Hematopoietic multipotent progenitor cell treated with erythropoietin and hydrocortisone succinate and interleukin-3 and kit ligand, for 4 days (in vitro differentiated cells): ENCODE results near the gene GIMAP1.

ENCODE experiments used
- DNase-seq: peaks from one replicate; pipeline ENCODE4 v3.0.0-alpha.2; 2015

Gene GIMAP1

DNA sequence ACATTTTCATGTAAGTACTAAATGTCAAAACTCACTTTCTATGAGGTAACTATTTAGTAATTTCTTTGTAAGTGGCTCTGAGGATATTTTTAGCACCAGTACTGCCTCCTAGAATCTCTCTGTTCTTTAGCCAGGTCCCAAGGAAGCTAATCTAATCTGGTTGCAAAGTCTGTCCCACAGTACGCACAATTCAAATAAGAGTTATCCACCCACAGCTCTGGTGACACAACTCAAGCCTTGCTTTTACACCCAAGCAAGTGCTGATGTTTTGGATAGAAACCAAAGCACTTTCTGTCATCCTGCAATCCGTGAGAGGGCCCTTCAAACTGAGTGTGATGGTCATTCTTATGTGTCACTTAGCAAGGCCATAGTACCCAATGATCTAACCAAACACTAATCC lies 35.3 kb downstream of the GIMAP1 start:
- DNase-seq: peak; percentile 46

DNA sequence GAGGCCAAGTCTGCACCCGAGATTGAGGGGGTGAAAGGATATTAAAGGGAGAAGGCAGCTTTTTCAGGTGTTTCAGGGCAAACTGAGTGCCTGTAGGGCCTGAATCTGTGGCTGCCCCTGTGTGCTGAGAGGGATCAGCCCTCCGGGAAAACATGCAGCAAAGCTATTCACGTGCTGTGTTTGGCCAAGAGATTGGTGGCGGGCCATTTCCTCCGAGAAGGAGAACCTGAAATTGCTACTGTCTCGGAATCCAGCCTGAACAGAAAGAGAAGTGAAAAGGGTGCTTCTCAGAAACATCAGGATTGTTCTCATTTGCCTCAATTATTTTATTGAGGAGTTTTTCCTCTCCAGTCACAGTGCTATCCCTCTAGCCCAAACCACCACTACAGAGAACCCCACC lies 36.8 kb downstream of the GIMAP1 start:
- no peak for DNase-seq

DNA sequence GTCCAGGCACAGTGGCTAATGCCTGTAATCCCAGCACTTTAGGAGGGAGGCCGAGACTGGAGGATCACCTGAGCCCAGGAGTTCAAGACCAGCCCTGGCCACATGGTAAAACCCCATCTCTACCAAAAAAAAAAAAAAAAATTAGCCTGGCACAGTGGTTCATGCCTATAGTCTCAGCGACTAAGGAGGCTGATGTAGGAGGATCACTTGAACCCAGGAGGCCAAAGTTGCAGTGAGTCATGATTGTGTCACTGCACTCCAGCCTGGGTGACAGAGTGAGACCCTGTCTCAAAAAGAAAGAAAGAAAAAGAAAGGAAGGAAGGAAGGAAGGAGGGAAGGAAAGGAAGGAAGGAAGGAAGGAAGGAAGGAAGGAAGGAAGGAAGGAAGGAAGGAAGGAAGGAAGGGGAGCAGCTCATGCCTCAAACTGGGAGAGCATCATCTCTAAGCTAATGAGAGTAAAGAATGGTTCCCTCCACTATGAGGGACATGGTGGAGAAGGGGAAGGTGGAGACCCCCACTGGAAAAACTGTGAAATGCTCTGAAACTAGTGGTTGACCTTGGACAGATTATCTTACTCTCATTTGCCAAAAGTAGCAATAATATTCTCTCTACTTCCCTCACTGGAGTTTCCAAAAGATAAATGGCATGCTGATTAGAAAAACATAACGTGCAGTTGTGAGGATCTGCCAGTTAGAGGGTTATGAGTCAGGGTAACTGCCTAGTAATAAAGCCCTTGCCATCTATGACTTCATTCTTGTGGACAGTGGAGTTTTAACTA lies 37.6 kb downstream of the GIMAP1 start:
- DNase-seq: peak; percentile 78

DNA sequence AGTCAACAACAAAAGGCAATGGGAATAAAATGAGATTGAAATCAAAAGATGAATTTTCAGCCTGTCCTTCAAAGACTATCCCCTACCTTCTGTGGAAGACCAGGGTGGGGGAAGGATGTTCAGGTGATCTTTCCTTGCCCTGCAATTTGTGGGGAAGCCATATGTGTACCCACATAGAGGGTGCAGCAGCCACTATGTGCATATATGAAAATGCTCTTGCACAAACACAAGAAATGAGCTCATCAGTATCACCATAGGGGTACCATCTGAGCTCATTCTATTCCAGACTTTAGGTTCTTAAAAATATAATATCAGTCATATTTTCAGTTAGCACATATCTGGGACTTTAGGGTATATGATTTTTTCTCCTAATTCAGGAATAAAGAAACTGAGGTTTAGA lies 38.5 kb downstream of the GIMAP1 start:
- DNase-seq: no peak

DNA sequence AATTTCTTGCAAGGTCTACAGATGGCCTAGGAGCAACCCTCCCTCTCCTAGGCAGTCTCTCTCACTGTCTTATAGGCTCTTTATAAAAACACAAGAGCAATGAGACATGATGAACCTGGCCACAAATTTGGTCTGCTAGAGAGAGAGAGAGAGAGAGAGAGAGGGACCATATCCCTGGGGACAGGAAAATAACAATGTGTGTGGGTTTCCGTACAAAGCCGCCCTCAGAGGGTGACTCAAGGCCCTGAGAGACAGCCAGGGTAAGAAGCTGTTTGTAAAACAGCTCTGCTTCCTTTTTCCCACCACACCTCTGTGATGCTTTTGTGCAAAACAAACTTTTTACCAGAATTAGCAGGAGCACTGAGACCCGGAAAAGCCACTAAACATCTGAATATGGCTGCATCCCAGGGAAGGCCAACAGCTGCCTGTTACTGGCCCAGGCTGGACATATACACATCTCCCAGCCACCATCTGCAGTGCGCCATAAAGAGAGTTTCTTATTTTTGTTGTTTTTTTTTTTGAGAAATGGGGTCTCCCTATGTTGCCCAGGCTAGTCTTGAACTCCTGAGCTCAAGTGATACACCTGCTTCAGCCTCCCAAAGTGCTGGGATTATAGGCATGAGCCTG lies 39.2 kb downstream of the GIMAP1 start:
- peak; percentile 58 for DNase-seq

DNA sequence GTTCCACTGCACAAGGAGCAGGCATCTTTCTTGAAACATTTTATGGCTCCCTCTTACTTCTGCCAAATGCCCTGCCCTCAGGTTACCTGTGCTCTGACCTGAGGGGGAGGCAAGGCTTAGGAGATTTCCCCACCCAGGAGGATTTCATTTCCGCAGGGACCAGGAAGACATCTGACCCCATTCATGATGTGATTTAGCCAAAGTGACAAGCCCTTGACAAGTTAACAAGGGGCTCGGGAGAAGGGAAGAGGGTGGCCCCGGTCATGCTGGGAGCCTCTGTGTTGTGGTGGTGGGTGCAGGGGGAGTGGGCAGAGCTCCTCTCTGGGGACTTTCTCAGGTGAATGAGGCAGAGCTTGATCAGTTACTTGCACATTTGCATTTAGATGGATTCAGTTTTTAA lies 39.8 kb downstream of the GIMAP1 start:
- DNase-seq: no peak

DNA sequence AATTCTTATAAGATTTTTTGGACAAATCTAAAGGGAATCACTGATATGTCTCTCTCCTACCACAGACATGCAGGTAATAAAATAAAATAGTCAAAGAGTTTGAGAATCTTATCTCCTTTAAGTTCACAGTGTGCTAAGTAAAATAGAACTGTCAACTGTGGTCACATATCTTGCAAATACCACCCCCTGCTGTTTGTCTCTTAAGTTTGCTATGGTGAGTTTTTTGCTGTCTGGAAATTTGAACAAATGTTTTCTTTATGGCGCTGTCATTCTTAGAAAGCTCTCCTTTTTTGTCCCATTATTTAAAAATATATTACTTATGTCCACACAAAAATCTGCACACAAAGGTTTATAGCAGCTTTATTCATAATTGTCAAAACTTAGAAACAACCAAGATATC lies 40.4 kb downstream of the GIMAP1 start:
- DNase-seq: peak; percentile 76

DNA sequence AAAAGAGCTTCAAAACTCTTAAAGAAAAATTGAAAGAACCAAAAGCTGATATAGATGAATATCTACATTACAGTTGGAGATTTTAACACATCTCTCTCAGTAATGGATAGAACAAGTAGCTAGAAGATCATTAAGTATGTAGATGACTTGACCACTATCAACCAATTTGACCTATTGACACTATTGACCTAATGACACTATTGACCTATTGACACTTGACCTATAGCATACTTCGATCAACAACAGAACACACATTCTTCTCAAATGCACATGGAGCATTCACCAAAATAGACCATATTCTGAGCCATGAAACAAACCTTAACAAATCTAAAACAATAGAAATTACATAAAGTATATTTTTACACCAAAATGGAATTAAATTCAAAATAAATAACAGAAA lies 43.1 kb downstream of the GIMAP1 start:
- DNase-seq: no peak

DNA sequence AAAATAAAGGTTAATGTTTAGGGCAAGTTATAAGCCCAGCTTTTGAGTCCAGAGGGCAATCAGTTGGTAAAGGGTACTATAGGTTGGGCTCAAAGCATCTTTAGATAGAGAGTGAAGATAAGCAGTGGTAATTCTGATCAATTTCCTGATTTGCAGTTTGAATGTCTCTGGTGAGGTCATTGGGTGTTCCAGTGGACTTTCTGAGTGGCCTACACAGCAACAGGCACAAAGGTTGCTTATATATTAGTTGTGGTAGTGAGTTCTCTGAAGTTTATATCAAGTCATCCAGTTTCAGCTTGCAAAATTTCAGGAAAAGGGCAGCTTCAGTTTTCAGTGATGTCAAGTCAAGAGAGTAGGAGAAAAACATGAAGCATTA lies 49.9 kb downstream of the GIMAP1 start:
- DNase-seq: no peak

DNA sequence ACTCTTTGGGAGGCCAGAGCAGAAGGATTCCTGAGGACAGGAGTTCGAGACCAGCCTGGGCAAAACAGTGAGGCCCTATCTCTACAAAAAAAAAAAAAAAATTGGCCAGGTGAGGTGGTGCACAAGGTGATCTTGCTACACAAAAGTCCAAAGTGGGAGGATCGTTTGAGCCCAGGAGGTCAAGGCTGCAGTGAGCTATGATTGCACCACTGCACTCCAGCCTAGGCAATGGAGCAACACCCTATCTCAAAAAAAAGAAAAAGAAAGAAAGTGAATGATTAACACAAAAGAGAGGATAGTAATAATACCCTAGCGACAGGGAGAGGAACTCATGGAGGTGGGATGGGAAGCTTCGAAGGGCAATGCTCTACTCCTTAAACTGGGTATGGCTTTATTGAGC lies 53.4 kb downstream of the GIMAP1 start:
- no peak for DNase-seq
